MM.1S (cell line): ENCODE measurements around the gene SATB2.

ENCODE experiments used
- DNase-seq: peaks from one replicate; pipeline ENCODE4 v3.0.0-alpha.2; 2015
- H2AFZ ChIP-seq: fragments of 300-600 bp; sonication (generic); 2 replicates; pipeline ENCODE4 v1.6.0; 2016; ENCODE audit warnings: antibody characterized with exemption, low read length
- H3F3A ChIP-seq: fragments of 300-600 bp; sonication (generic); 2 replicates; pipeline ENCODE4 v1.6.1; 2016; ENCODE audit warnings: mild to moderate bottlenecking, antibody characterized with exemption, low read length, moderate library complexity, mixed read lengths; ENCODE audit not compliant: insufficient read depth
- H3K27ac ChIP-seq: fragments of 300-600 bp; sonication (generic); 2 replicates; pipeline ENCODE4 v1.5.1; 2016; ENCODE audit warnings: mild to moderate bottlenecking, low read length
- H3K27me3 ChIP-seq: fragments of 300-600 bp; sonication (generic); replicated peaks from 2 replicates; pipeline ENCODE4 v1.6.0; 2016; ENCODE audit warnings: low read length; ENCODE audit not compliant: insufficient read depth
- H3K36me3 ChIP-seq: fragments of 300-600 bp; sonication (generic); replicated peaks from 2 replicates; pipeline ENCODE4 v1.6.1; 2016; ENCODE audit warnings: mild to moderate bottlenecking, low read length, mixed read lengths; ENCODE audit not compliant: insufficient read depth
- H3K4me1 ChIP-seq: fragments of 300-600 bp; sonication (generic); 2 replicates; pipeline ENCODE4 v1.6.1; 2016; ENCODE audit warnings: low read length, mixed read lengths
- H3K4me2 ChIP-seq: fragments of 300-600 bp; sonication (generic); 2 replicates; pipeline ENCODE4 v1.6.0; 2016; ENCODE audit warnings: low read depth, low read length
- H3K4me3 ChIP-seq: fragments of 300-600 bp; sonication (generic); 2 replicates; pipeline ENCODE4 v1.5.1; 2016; ENCODE audit warnings: low read length, mixed read lengths
- H3K79me2 ChIP-seq: fragments of 300-600 bp; sonication (generic); 2 replicates; pipeline ENCODE4 v1.6.1; 2016; ENCODE audit warnings: mixed run types, low read length, mixed read lengths
- H3K9ac ChIP-seq: fragments of 300-600 bp; sonication (generic); 2 replicates; pipeline ENCODE4 v1.6.1; 2016; ENCODE audit warnings: low read length, mixed read lengths
- H3K9me2 ChIP-seq: fragments of 300-600 bp; sonication (generic); replicated peaks from 2 replicates; pipeline ENCODE4 v1.6.1; 2016; ENCODE audit warnings: mild to moderate bottlenecking, low read length, mixed read lengths; ENCODE audit not compliant: insufficient read depth
- H3K9me3 ChIP-seq: fragments of 300-600 bp; sonication (generic); replicated peaks from 2 replicates; pipeline ENCODE4 v1.6.1; 2016; ENCODE audit warnings: mild to moderate bottlenecking, low read length, mixed read lengths; ENCODE audit not compliant: insufficient read depth
- H4K20me1 ChIP-seq: fragments of 300-600 bp; sonication (generic); 2 replicates; pipeline ENCODE4 v1.6.1; 2016; ENCODE audit warnings: mild to moderate bottlenecking, low read length, moderate library complexity, mixed read lengths; ENCODE audit not compliant: insufficient read depth
- EZH2 ChIP-seq: fragments of 300-600 bp; sonication (generic); optimal IDR thresholded peaks from 2 replicates; pipeline ENCODE3; 2017; ENCODE audit warnings: low read depth, mild to moderate bottlenecking, antibody characterized with exemption, low read length, mixed read lengths
- EZH2phosphoT487 ChIP-seq: fragments of 300-600 bp; sonication (generic); IDR thresholded peaks from 2 replicates; pipeline ENCODE4 v1.6.1; 2018; ENCODE audit warnings: antibody characterized with exemption, low read length
- TF ChIP-seq, protein P1 (sequence below): fragments of 300-600 bp; sonication (generic); IDR thresholded peaks from 2 replicates; pipeline ENCODE4 v1.5.1; 2016; ENCODE audit warnings: antibody characterized with exemption, low read length, mixed read lengths

Gene SATB2

DNA sequence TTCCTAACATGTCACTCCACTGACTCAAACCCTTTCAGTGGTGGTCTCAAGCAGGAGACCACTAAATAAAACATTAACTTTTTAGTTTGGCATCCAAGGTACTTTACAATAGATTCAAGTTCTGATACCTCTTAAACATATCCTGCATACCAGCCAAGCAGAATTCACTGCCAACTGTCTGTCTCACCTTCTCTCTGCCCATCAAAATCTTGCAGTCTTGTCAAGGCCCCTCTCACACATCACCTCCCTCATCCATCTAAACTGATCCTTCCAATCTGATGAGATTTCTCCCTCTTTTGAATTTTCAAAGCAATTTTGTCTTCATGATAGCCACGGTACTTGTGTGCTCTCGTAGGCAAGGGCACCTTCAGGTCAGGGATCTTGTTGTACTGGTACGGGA, 43.7 kb downstream of the SATB2 start:
- H3K36me3 ChIP-seq = no peaks in the 10 kb centered on the region
- no peak overlapping the region for H3K4me2 ChIP-seq
- H3K9me3 ChIP-seq = no peaks in the 10 kb centered on the region
- H3K4me3 ChIP-seq = no peak overlapping the region
- no peaks in the 10 kb centered on the region for H3F3A ChIP-seq
- DNase-seq = no peak
- H3K27me3 ChIP-seq = no peaks in the 10 kb centered on the region
- no peaks in the 10 kb centered on the region for H4K20me1 ChIP-seq
- no peak overlapping the region for H3K27ac ChIP-seq
- no peaks in the 10 kb centered on the region for H3K79me2 ChIP-seq
- no peak overlapping the region for H2AFZ ChIP-seq
- H3K4me1 ChIP-seq = no peaks in the 10 kb centered on the region
- H3K9ac ChIP-seq = no peak overlapping the region
- TF ChIP-seq, protein P1, sequence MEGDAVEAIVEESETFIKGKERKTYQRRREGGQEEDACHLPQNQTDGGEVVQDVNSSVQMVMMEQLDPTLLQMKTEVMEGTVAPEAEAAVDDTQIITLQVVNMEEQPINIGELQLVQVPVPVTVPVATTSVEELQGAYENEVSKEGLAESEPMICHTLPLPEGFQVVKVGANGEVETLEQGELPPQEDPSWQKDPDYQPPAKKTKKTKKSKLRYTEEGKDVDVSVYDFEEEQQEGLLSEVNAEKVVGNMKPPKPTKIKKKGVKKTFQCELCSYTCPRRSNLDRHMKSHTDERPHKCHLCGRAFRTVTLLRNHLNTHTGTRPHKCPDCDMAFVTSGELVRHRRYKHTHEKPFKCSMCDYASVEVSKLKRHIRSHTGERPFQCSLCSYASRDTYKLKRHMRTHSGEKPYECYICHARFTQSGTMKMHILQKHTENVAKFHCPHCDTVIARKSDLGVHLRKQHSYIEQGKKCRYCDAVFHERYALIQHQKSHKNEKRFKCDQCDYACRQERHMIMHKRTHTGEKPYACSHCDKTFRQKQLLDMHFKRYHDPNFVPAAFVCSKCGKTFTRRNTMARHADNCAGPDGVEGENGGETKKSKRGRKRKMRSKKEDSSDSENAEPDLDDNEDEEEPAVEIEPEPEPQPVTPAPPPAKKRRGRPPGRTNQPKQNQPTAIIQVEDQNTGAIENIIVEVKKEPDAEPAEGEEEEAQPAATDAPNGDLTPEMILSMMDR = no peak
- TF ChIP-seq EZH2phosphoT487 = no peak
- no peak for TF ChIP-seq EZH2
- H3K9me2 ChIP-seq = no peaks in the 10 kb centered on the region

DNA sequence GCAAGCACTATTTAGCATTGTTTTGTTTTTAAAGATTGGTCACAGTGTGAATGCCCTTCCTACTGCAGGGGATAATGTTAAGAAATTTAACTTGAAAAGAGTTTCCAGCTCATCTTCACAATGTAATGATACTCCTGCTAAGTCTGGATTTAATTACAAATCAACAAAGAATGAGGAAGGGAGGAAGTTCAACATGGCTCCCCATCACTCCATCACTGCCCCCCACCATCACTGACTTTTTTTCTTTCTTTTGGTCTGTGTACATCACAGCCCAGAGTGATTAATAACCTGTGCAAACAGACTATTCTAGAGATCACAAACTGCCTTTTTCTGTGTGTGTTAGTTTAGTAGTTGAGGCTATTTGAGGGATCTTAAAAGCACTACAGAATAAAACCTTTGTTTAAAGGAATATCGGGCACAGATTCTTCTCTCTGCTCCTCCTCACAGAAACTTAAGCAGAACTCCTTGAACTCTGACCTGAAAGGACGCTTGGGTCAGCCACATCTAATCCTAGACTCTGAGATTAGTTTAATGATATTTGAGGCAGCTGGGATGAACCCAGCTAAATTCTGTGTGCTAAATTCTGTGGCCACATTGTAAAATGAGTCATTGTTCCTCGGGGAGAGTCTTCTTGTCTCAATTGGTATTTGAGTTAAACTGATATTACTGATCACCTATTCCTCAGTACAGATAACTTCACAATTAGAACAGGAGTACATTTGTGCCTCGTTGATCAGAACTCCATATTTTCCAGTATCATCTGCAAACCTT, 47.8 kb downstream of the SATB2 start:
- no peaks in the 10 kb centered on the region for H3K9me2 ChIP-seq
- no peaks in the 10 kb centered on the region for H3K9me3 ChIP-seq
- no peak overlapping the region for H3K4me3 ChIP-seq
- H3F3A ChIP-seq = no peaks in the 10 kb centered on the region
- TF ChIP-seq EZH2 = no peak
- no peak for TF ChIP-seq EZH2phosphoT487
- TF ChIP-seq, protein P1 = no peak
- no peak overlapping the region for H2AFZ ChIP-seq
- H3K79me2 ChIP-seq = no peaks in the 10 kb centered on the region
- no peaks in the 10 kb centered on the region for H4K20me1 ChIP-seq
- no peaks in the 10 kb centered on the region for H3K36me3 ChIP-seq
- no peak overlapping the region for H3K27ac ChIP-seq
- DNase-seq = no peak
- H3K4me2 ChIP-seq = no peak overlapping the region
- H3K9ac ChIP-seq = no peak overlapping the region
- no peaks in the 10 kb centered on the region for H3K4me1 ChIP-seq
- H3K27me3 ChIP-seq = no peaks in the 10 kb centered on the region

DNA sequence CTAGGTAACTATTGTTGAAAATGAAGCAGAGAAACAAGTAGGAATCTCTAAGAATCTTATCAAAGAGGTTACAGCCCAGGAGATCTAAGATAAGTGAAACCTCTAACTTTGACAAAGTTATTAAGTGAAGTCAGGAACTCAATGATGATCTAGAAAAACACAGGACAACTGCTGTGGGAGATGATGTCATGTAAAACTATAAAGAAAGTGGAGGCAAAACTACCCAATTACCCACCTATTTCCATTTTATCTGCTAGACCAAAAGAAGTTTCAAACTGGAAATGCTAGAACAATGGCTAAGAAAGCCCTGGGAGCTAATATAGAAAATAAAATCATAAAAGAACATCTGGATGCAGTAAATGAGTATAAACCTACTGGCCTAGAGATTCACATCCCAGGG, 50.3 kb downstream of the SATB2 start:
- no peaks in the 10 kb centered on the region for H4K20me1 ChIP-seq
- no peaks in the 10 kb centered on the region for H3K27me3 ChIP-seq
- no peaks in the 10 kb centered on the region for H3K9me2 ChIP-seq
- H3K4me1 ChIP-seq = no peaks in the 10 kb centered on the region
- no peaks in the 10 kb centered on the region for H3K9me3 ChIP-seq
- H3K4me2 ChIP-seq = no peak overlapping the region
- H3K36me3 ChIP-seq = no peaks in the 10 kb centered on the region
- H3K4me3 ChIP-seq = no peak overlapping the region
- H3K9ac ChIP-seq = no peak overlapping the region
- H3F3A ChIP-seq = no peaks in the 10 kb centered on the region
- H2AFZ ChIP-seq = no peak overlapping the region
- H3K79me2 ChIP-seq = no peaks in the 10 kb centered on the region
- TF ChIP-seq EZH2phosphoT487 (no peak), EZH2 (no peak)
- TF ChIP-seq, protein P1 = no peak
- no peak overlapping the region for H3K27ac ChIP-seq
- no peak for DNase-seq
